Esophagus muscularis mucosa (tissue), 4 donors: Measurements from ENCODE around the gene CHAC2. TPM values are rescaled to one million over a fixed set of nuclear protein-coding genes. Genes with fewer than 3 reads are reported as not detected.

Experiments used
- DNase-seq: peaks from one replicate; pipeline ENCODE4 v3.0.0-alpha.2; 2017; ENCODE audit errors: extremely low spot score
- H3K27ac ChIP-seq, 4 donors: fragments of 200-600 bp; sonication (generic); replicated peaks in 1 of 4; 1 replicate in 3 of 4; 2 replicates in 1 of 4; pipeline ENCODE4 v1.5.1; 2016 to 2019; ENCODE audit warnings: mild to moderate bottlenecking in 1 of 4
- H3K27me3 ChIP-seq, 4 donors: fragments of 200-600 bp; sonication (generic); one replicate each; pipeline versions ENCODE4 v1.5.1 to v1.6.0; 2016 to 2019
- H3K36me3 ChIP-seq, 4 donors: fragments of 200-600 bp; sonication (generic); one replicate each; pipeline ENCODE4 v1.5.1; 2016 to 2019
- H3K4me1 ChIP-seq, 4 donors: fragments of 200-600 bp; sonication (generic); one replicate each; pipeline ENCODE4 v1.5.1; 2016 to 2019
- H3K4me3 ChIP-seq, 4 donors: fragments of 200-600 bp; sonication (generic); 1 replicate in 2 of 4; 2 replicates in 2 of 4; pipeline ENCODE4 v1.5.1; 2016 to 2019; ENCODE audit warnings: mild to moderate bottlenecking in 4 of 4, moderate library complexity in 1 of 4
- H3K9me3 ChIP-seq, 4 donors: fragments of 200-600 bp; sonication (generic); 1 replicate in 3 of 4; 2 replicates in 1 of 4; pipeline ENCODE4 v1.5.1; 2016 to 2019
- EP300 ChIP-seq: sonication (generic); formaldehyde crosslinking; IDR thresholded peaks from one replicate; pipeline ENCODE4 v1.6.1; 2017; ENCODE audit warnings: antibody characterized with exemption
- POLR2A ChIP-seq: fragments of 450-650 bp; IDR thresholded peaks from one replicate; pipeline ENCODE4 v1.6.1; 2017; ENCODE audit warnings: antibody characterized with exemption, moderate library complexity, mild to moderate bottlenecking, low read depth
- POLR2AphosphoS5 ChIP-seq, 2 donors: sonication (generic); formaldehyde crosslinking; IDR thresholded peaks; one replicate each; pipeline ENCODE4 v1.6.1; 2017; ENCODE audit warnings: antibody characterized with exemption in 2 of 2
- WGBS: methylation state at CpG from one replicate; pipeline ENCODE4 v1.1.5; 2018; 5-methylcytosine and 5-hydroxymethylcytosine counted together
- intact Hi-C: fragments of 100-400 bp; cut with DNase I; formaldehyde crosslinking; loops from one replicate; pipeline ENCODE4 v1.15.1; 2023
- total RNA-seq, 4 donors: library from RNA; depleted of rRNA; stranded (reverse); fragments of >200 nt; gene quantifications; one replicate each; pipeline versions ENCODE4 v1.1.0 to v1.2.1, GENCODE V29; 2016
- TF ChIP-seq, protein P1 (sequence below), 3 experiments: fragments of 200-600 bp in 2 of 3; fragments of 450-650 bp in 1 of 3; sonication (generic) in 2 of 3; IDR thresholded peaks; one replicate each; pipeline ENCODE4 v1.5.1; 2017 to 2019; ENCODE audit warnings: antibody characterized with exemption in 3 of 3, mild to moderate bottlenecking in 2 of 3, moderate library complexity in 1 of 3

CHAC2 gene
- total RNA-seq, 4 donors from 2014 or later, result 1.2 to 2.2 (median 2.0) TPM

DNA sequence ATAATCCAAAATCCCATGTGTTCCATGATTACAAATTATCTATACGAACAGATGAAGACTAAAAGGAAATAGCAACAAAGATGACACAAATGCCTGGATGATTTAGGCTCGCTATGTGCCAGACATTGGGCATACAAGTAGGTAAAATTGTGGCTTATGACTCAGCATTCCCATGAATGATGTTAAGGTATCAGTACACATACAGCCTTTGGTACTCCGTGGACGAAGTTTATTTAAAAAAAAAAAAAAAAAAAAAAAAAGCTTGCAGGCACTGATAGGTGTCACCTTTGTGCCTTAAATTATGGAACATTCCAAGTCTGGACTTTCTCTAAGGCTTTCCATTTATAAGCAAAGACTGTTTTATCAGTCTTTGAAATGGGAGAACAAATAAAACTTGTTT lies 2.7 kb downstream of the CHAC2 start:
- no peaks in the 10 kb centered on the region for H3K36me3 ChIP-seq
- no peak overlapping the region for H3K4me3 ChIP-seq
- no peaks in the 10 kb centered on the region for H3K9me3 ChIP-seq
- 95% methylated on average over 4 of the region's 4 CpGs for WGBS
- H3K27ac ChIP-seq, result no peak overlapping the region
- H3K4me1 ChIP-seq, result peaks cover 11 to 19% (median 13%) of the 10 kb centered on the region in 4 donors
- no peak for TF ChIP-seq POLR2AphosphoS5 (IDR thresholded peaks at IDR 0.05)
- no peak for TF ChIP-seq POLR2A
- TF ChIP-seq, protein P1, sequence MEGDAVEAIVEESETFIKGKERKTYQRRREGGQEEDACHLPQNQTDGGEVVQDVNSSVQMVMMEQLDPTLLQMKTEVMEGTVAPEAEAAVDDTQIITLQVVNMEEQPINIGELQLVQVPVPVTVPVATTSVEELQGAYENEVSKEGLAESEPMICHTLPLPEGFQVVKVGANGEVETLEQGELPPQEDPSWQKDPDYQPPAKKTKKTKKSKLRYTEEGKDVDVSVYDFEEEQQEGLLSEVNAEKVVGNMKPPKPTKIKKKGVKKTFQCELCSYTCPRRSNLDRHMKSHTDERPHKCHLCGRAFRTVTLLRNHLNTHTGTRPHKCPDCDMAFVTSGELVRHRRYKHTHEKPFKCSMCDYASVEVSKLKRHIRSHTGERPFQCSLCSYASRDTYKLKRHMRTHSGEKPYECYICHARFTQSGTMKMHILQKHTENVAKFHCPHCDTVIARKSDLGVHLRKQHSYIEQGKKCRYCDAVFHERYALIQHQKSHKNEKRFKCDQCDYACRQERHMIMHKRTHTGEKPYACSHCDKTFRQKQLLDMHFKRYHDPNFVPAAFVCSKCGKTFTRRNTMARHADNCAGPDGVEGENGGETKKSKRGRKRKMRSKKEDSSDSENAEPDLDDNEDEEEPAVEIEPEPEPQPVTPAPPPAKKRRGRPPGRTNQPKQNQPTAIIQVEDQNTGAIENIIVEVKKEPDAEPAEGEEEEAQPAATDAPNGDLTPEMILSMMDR (IDR thresholded peaks at IDR 0.05), result no peak
- no peak for TF ChIP-seq EP300
- H3K27me3 ChIP-seq, result no peaks in the 10 kb centered on the region
- DNase-seq, result no peak
- intact Hi-C loops, result no loop called here

DNA sequence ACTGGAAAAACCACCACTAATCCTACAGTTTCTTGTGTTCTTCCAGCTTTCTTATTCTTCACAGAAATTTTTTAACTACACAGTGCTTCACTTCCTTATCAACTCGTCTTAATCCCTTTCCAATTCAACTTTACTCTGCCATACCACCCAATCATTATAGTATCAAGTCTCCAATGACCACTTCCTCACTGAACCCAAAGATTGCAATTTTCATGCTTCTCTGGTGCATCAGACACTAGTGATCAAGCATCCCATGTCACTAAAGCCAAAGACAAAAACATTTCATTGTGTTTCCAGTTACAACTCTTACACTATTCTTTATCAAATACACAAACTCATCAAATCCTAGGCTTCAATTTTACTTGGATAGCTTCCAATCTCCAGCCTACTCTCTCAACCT lies 9.5 kb downstream of the CHAC2 start:
- DNase-seq, result no peak
- peaks cover 0 to 6% (median 4%) of the 10 kb centered on the region in 4 donors for H3K4me1 ChIP-seq
- no peaks in the 10 kb centered on the region for H3K27me3 ChIP-seq
- WGBS, result 63% methylated on average over 1 of the region's 1 CpG
- intact Hi-C loops, result no loop called here
- no peak overlapping the region for H3K27ac ChIP-seq
- no peak for TF ChIP-seq POLR2AphosphoS5 (IDR thresholded peaks at IDR 0.05)
- no peak for TF ChIP-seq EP300
- TF ChIP-seq POLR2A, result no peak
- TF ChIP-seq, protein P1 (IDR thresholded peaks at IDR 0.05), result no peak
- no peak overlapping the region for H3K4me3 ChIP-seq
- H3K36me3 ChIP-seq, result peaks cover 0 to 16% (median 7%) of the 10 kb centered on the region in 4 donors
- H3K9me3 ChIP-seq, result no peaks in the 10 kb centered on the region

GRCh38 chr2:53778536-53779162 lies 11.0 kb downstream of the CHAC2 start:
- Histone ChIP-seq H3K4me1 (peaks cover 0 to 18% (median 11%) of the 10 kb centered on the region in 4 donors), H3K4me3 (no peak overlapping the region), H3K27ac (no peak overlapping the region), H3K27me3 (no peaks in the 10 kb centered on the region), H3K9me3 (no peaks in the 10 kb centered on the region), H3K36me3 (peaks cover 0 to 16% (median 7%) of the 10 kb centered on the region in 4 donors)
- TF ChIP-seq POLR2A (no peak), EP300 (no peak), POLR2AphosphoS5 (IDR thresholded peaks at IDR 0.05) (no peak)
- TF ChIP-seq, protein P1 (IDR thresholded peaks at IDR 0.05), result no peak
- intact Hi-C loops, result no loop called here
- WGBS, result 92% methylated on average over 5 of the region's 5 CpGs
- DNase-seq, result no peak

- 90% methylated on average over 4 of the region's 4 CpGs for WGBS
- intact Hi-C loops, result no loop called here
- H3K4me1 ChIP-seq, result peaks cover 6 to 32% (median 23%) of the 10 kb centered on the region in 4 donors
- DNase-seq, result no peak
- H3K27me3 ChIP-seq, result no peaks in the 10 kb centered on the region
- no peak overlapping the region for H3K27ac ChIP-seq
- TF ChIP-seq, protein P1 (IDR thresholded peaks at IDR 0.05), result no peak
- TF ChIP-seq EP300 (no peak), POLR2A (no peak), POLR2AphosphoS5 (IDR thresholded peaks at IDR 0.05) (no peak)
- H3K36me3 ChIP-seq, result peaks cover 0 to 16% (median 7%) of the 10 kb centered on the region in 4 donors
- H3K9me3 ChIP-seq, result no peaks in the 10 kb centered on the region
- H3K4me3 ChIP-seq, result no peak overlapping the region
These were observed 12.5 kb downstream of the CHAC2 start for GRCh38 chr2:53780056-53780455.

DNA sequence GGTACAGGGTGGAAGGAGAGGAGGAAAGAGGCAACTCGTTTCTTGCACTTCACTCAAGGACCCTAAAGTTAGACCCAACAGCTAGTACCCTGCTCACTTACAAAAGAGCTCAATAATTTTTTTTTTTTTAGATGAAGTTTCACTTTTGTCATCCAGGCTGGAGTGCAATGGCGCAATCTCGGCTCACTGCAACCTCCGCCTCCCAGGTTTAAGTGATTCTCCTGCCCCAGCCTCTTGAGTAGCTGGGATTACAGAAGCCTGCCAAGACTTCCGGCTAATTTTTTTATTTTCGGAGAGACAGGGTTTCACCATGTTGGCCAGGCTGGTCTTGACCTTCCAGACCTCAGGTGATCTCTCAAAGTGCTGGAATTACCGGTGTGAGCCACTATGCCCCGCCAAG lies 15.1 kb downstream of the CHAC2 start:
- Histone ChIP-seq H3K4me3 (no peak overlapping the region), H3K27ac (no peak overlapping the region), H3K27me3 (no peaks in the 10 kb centered on the region), H3K36me3 (peaks cover 0 to 16% (median 7%) of the 10 kb centered on the region in 4 donors), H3K9me3 (no peaks in the 10 kb centered on the region), H3K4me1 (peaks cover 18 to 48% (median 37%) of the 10 kb centered on the region in 4 donors)
- TF ChIP-seq EP300, result no peak
- no peak for TF ChIP-seq POLR2A
- TF ChIP-seq, protein P1 (IDR thresholded peaks at IDR 0.05), result no peak
- no peak for TF ChIP-seq POLR2AphosphoS5 (IDR thresholded peaks at IDR 0.05)
- DNase-seq, result no peak
- intact Hi-C loops, result no loop called here
- 74% methylated on average over 8 of the region's 8 CpGs for WGBS
